ENCODE results near the gene AMER1.

AMER1 gene

GRCh38 chrX:64190136-64190740 is 15.3 kb downstream of the AMER1 start:
- H3K27ac ChIP-seq (ENCODE audit: low read depth, low read length) = no peak overlapping the region
- WGBS (ENCODE audit: extremely low coverage, insufficient coverage, insufficient read length) = no CpG with 5 or more reads among the region's 10 CpGs
- no peaks in the 10 kb centered on the region for H3K79me1 ChIP-seq (ENCODE audit: low read length)

GRCh38 chrX:64188901-64189300 is 16.6 kb downstream of the AMER1 start:
- Histone ChIP-seq H3K4me3 (ENCODE audit: low read depth, low read length) (no peak overlapping the region), H3K27ac (ENCODE audit: low read depth, low read length) (no peak overlapping the region), H3K14ac (ENCODE audit: low read length) (no peak overlapping the region), H3K36me3 (ENCODE audit: control insufficient read depth in 1 of 2, insufficient read depth in 2 of 2, low read length in 2 of 2) (peaks cover 1 to 2% of the 10 kb centered on the region in 2 experiments), H2AK5ac (ENCODE audit: low read length) (no peak overlapping the region), H2BK120ac (ENCODE audit: insufficient read depth, low read length, poor library complexity) (no peak overlapping the region), H3K27me3 (ENCODE audit: insufficient read depth, low read length) (no peaks in the 10 kb centered on the region), H2AFZ (ENCODE audit: insufficient read depth, low read length, poor library complexity) (no peak overlapping the region), H3K4ac (ENCODE audit: low read depth, low read length) (no peak overlapping the region), H3K9ac (ENCODE audit: low read length) (no peak overlapping the region), H3K79me1 (ENCODE audit: low read length) (no peaks in the 10 kb centered on the region), H2BK5ac (ENCODE audit: low read depth, low read length, poor library complexity) (no peak overlapping the region), H3K23ac (ENCODE audit: low read length) (no peak overlapping the region), H2BK12ac (ENCODE audit: low read length) (no peak overlapping the region), H4K12ac (ENCODE audit: low read depth, low read length) (no peak overlapping the region), H3K4me1 (ENCODE audit: control insufficient read depth in 1 of 2, insufficient read depth in 2 of 2, low read length in 2 of 2) (no peaks in the 10 kb centered on the region), H3K79me2 (ENCODE audit: control insufficient read depth, insufficient read depth, low read length, poor library complexity) (no peaks in the 10 kb centered on the region), H3K9me3 (ENCODE audit: insufficient read depth, low read depth, low read length) (no peaks in the 10 kb centered on the region), H3K18ac (ENCODE audit: low read length) (no peak overlapping the region), H4K8ac (ENCODE audit: low read depth, low read length) (no peak overlapping the region), H4K91ac (ENCODE audit: low read depth, low read length) (no peak overlapping the region), H3K4me2 (ENCODE audit: low read length) (no peak overlapping the region)
- no peak for DNase-seq
- no CpG with 5 or more reads among the region's 3 CpGs for WGBS (ENCODE audit: extremely low coverage, insufficient coverage, insufficient read length)

More at GRCh38 chrX:64190136-64190740, 15.3 kb downstream of the AMER1 start:
- no peak overlapping the region for H3K9ac ChIP-seq (ENCODE audit: low read length)
- H3K36me3 ChIP-seq (ENCODE audit: control insufficient read depth in 1 of 2, insufficient read depth in 2 of 2, low read length in 2 of 2) = peaks cover 1 to 2% of the 10 kb centered on the region in 2 experiments
- H2BK120ac ChIP-seq (ENCODE audit: insufficient read depth, low read length, poor library complexity) = no peak overlapping the region
- no peak overlapping the region for H2AK5ac ChIP-seq (ENCODE audit: low read length)
- no peak overlapping the region for H2BK5ac ChIP-seq (ENCODE audit: low read depth, low read length, poor library complexity)
- H2AFZ ChIP-seq (ENCODE audit: insufficient read depth, low read length, poor library complexity) = no peak overlapping the region
- no peaks in the 10 kb centered on the region for H3K27me3 ChIP-seq (ENCODE audit: insufficient read depth, low read length)
- H3K4me3 ChIP-seq (ENCODE audit: low read depth, low read length) = no peak overlapping the region
- H4K12ac ChIP-seq (ENCODE audit: low read depth, low read length) = no peak overlapping the region
- no peak overlapping the region for H3K4me2 ChIP-seq (ENCODE audit: low read length)
- H3K23ac ChIP-seq (ENCODE audit: low read length) = no peak overlapping the region
- H3K14ac ChIP-seq (ENCODE audit: low read length) = no peak overlapping the region
- no peak overlapping the region for H3K18ac ChIP-seq (ENCODE audit: low read length)
- no peak overlapping the region for H4K91ac ChIP-seq (ENCODE audit: low read depth, low read length)
- no peak overlapping the region for H2BK12ac ChIP-seq (ENCODE audit: low read length)
- H3K9me3 ChIP-seq (ENCODE audit: insufficient read depth, low read depth, low read length) = no peaks in the 10 kb centered on the region
- H3K4me1 ChIP-seq (ENCODE audit: control insufficient read depth in 1 of 2, insufficient read depth in 2 of 2, low read length in 2 of 2) = no peaks in the 10 kb centered on the region
- H3K79me2 ChIP-seq (ENCODE audit: control insufficient read depth, insufficient read depth, low read length, poor library complexity) = no peaks in the 10 kb centered on the region
- H4K8ac ChIP-seq (ENCODE audit: low read depth, low read length) = no peak overlapping the region
- DNase-seq = no peak
- H3K4ac ChIP-seq (ENCODE audit: low read depth, low read length) = no peak overlapping the region

- Histone ChIP-seq H4K91ac (ENCODE audit: low read depth, low read length) (no peak overlapping the region), H3K9me3 (ENCODE audit: insufficient read depth, low read depth, low read length) (no peaks in the 10 kb centered on the region), H3K4me1 (ENCODE audit: control insufficient read depth in 1 of 2, insufficient read depth in 2 of 2, low read length in 2 of 2) (no peaks in the 10 kb centered on the region), H2BK5ac (ENCODE audit: low read depth, low read length, poor library complexity) (no peak overlapping the region), H2BK12ac (ENCODE audit: low read length) (no peak overlapping the region), H4K12ac (ENCODE audit: low read depth, low read length) (no peak overlapping the region), H3K27me3 (ENCODE audit: insufficient read depth, low read length) (no peaks in the 10 kb centered on the region), H2AFZ (ENCODE audit: insufficient read depth, low read length, poor library complexity) (no peak overlapping the region), H3K79me2 (ENCODE audit: control insufficient read depth, insufficient read depth, low read length, poor library complexity) (no peaks in the 10 kb centered on the region), H4K8ac (ENCODE audit: low read depth, low read length) (no peak overlapping the region), H3K36me3 (ENCODE audit: control insufficient read depth in 1 of 2, insufficient read depth in 2 of 2, low read length in 2 of 2) (peaks cover under 1 to 2% of the 10 kb centered on the region in 2 experiments), H3K79me1 (ENCODE audit: low read length) (no peaks in the 10 kb centered on the region), H2AK5ac (ENCODE audit: low read length) (no peak overlapping the region), H3K4me2 (ENCODE audit: low read length) (no peak overlapping the region), H3K9ac (ENCODE audit: low read length) (no peak overlapping the region), H3K4me3 (ENCODE audit: low read depth, low read length) (no peak overlapping the region), H2BK120ac (ENCODE audit: insufficient read depth, low read length, poor library complexity) (no peak overlapping the region), H3K14ac (ENCODE audit: low read length) (no peak overlapping the region), H3K18ac (ENCODE audit: low read length) (no peak overlapping the region), H3K27ac (ENCODE audit: low read depth, low read length) (no peak overlapping the region), H3K4ac (ENCODE audit: low read depth, low read length) (no peak overlapping the region), H3K23ac (ENCODE audit: low read length) (no peak overlapping the region)
- DNase-seq = no peak
Measured at GRCh38 chrX:64187762-64188150, 17.8 kb downstream of the AMER1 start.

GRCh38 chrX:64186974-64187761 is 18.3 kb downstream of the AMER1 start:
- Histone ChIP-seq H2BK12ac (ENCODE audit: low read length) (no peak overlapping the region), H4K12ac (ENCODE audit: low read depth, low read length) (no peak overlapping the region), H3K23ac (ENCODE audit: low read length) (no peak overlapping the region), H3K14ac (ENCODE audit: low read length) (no peak overlapping the region), H3K4me3 (ENCODE audit: low read depth, low read length) (no peak overlapping the region), H3K4ac (ENCODE audit: low read depth, low read length) (no peak overlapping the region), H3K9me3 (ENCODE audit: insufficient read depth, low read depth, low read length) (no peaks in the 10 kb centered on the region), H3K79me1 (ENCODE audit: low read length) (no peaks in the 10 kb centered on the region), H2AK5ac (ENCODE audit: low read length) (no peak overlapping the region), H3K27ac (ENCODE audit: low read depth, low read length) (no peak overlapping the region), H4K91ac (ENCODE audit: low read depth, low read length) (no peak overlapping the region), H3K79me2 (ENCODE audit: control insufficient read depth, insufficient read depth, low read length, poor library complexity) (no peaks in the 10 kb centered on the region), H3K4me2 (ENCODE audit: low read length) (no peak overlapping the region), H3K4me1 (ENCODE audit: control insufficient read depth in 1 of 2, insufficient read depth in 2 of 2, low read length in 2 of 2) (no peaks in the 10 kb centered on the region), H2BK5ac (ENCODE audit: low read depth, low read length, poor library complexity) (no peak overlapping the region), H3K18ac (ENCODE audit: low read length) (no peak overlapping the region), H2BK120ac (ENCODE audit: insufficient read depth, low read length, poor library complexity) (no peak overlapping the region), H2AFZ (ENCODE audit: insufficient read depth, low read length, poor library complexity) (no peak overlapping the region), H3K27me3 (ENCODE audit: insufficient read depth, low read length) (no peaks in the 10 kb centered on the region), H3K9ac (ENCODE audit: low read length) (no peak overlapping the region), H4K8ac (ENCODE audit: low read depth, low read length) (no peak overlapping the region), H3K36me3 (ENCODE audit: control insufficient read depth in 1 of 2, insufficient read depth in 2 of 2, low read length in 2 of 2) (peaks cover 0 to 2% of the 10 kb centered on the region in 2 experiments)
- no peak for DNase-seq
- WGBS (ENCODE audit: extremely low coverage, insufficient coverage, insufficient read length) = no CpG with 5 or more reads among the region's 1 CpG

All from trophoblast cell (in vitro differentiated cells and primary cell).